Right cardiac atrium (tissue), 5 donors: ENCODE results near the gene SMCHD1. TPM values are rescaled to one million over a fixed set of nuclear protein-coding genes. Genes with fewer than 3 reads are reported as not detected.

Experiments
- ATAC-seq, 2 donors: fragments of 200-7000 bp; cut with Tn5 transposase; one replicate each; pipeline versions ENCODE4 v1.8.0 to v1.9.1; 2020; ENCODE audit warnings: moderate library complexity in 2 of 2, mild to moderate bottlenecking in 1 of 2
- DNase-seq, 3 donors: peaks; one replicate each; pipeline ENCODE4 v3.0.0-alpha.2; 2020
- H3K27ac ChIP-seq: one replicate; pipeline ENCODE4 v1.5.1; 2013; ENCODE audit warnings: mild to moderate bottlenecking, low read length, control low read depth, moderate library complexity
- H3K27me3 ChIP-seq: one replicate; pipeline ENCODE4 v1.6.1; 2013; ENCODE audit not compliant: control insufficient read depth, insufficient read depth
- H3K4me1 ChIP-seq: one replicate; pipeline ENCODE4 v1.6.1; 2013; ENCODE audit warnings: low read length; ENCODE audit not compliant: control insufficient read depth, insufficient read depth
- H3K4me3 ChIP-seq: one replicate; pipeline ENCODE4 v1.5.1; 2013; ENCODE audit warnings: low read length, control low read depth
- H3K9me3 ChIP-seq: one replicate; pipeline ENCODE4 v1.6.1; 2013; ENCODE audit warnings: low read length; ENCODE audit not compliant: control insufficient read depth
- WGBS: extraction: QIAGEN DNeasy Blood & Tissue Kit; methylation state at CpG from one replicate; pipeline ENCODE4 v1.1.7; 2013; 5-methylcytosine and 5-hydroxymethylcytosine counted together
- intact Hi-C, 4 donors: fragments of 100-400 bp; cut with DNase I; formaldehyde crosslinking; loops; one replicate each; pipeline versions ENCODE4 v1.11.0 to v1.14.0; 2022 to 2023
- polyA plus RNA-seq: library from polyadenylated mRNA; stranded (reverse); fragments of 200-250 nt; gene quantifications from one replicate; pipeline ENCODE4 v1.2.3, GENCODE V29; 2013
- total RNA-seq, 4 donors: library from RNA; stranded (reverse); fragmentation: NEBNext Ultra II Directional; extraction: Animal tissue kit (Norgen Biotek cat#: 25700); gene quantifications; one replicate each; pipeline ENCODE4 v1.2.1, GENCODE V29; 2021
- donor health status: healthy with polysubstance abuse.
- donor health status: DM: no; HTN: yes; CAD: no.
- donor health status: DM: no; HTN: no; CAD: no.
- donor health status: DM: no; HTN: yes; CAD: no; lungs with severe emphysema.
- donor health status: DM: yes; HTN: yes; CAD: no.

SMCHD1 gene
- total and polyA plus RNA-seq, 5 donors: 7.1 to 31.4 (median 30.7) TPM

DNA sequence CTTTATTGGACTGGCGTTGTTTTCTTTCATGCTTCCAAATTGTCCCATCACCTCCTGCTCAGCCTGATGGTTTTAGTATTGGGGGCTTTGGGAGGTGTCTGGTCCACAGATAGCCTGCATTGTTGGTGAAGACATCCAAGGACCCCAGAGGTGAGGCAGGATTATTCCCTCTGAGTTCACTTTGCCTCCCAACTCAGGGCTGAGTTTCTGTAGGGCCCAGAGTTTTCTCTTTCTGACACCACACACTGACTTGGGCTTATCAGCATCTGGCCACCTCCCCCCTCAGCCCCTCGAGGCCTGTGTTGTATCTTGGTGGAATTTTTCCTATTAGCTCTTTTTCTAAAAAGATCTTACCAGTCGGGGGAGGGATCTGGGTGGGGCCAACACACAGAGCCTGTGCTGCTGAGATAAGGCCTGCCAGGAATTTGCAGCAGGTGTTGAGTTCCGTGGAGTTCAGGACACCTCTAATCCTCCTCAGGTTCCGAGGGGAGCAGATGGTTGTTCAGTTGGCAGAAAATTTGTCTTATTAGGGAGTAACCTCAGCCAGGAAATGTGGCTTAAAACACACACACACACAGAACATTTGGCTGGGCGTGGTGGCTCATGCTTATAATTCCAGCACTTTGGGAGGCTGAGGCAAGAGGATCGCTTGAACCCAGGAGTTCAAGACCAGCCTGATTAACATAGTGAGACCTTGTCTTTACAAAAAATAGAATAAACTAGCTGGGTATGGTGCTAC is 198.6 kb downstream of the SMCHD1 start:
- no peak overlapping the region for H3K27ac ChIP-seq
- no peaks in the 10 kb centered on the region for H3K4me1 ChIP-seq
- peak in 1 of 3 donors; percentile 60 for DNase-seq
- H3K4me3 ChIP-seq: no peak overlapping the region
- WGBS: 50% methylated on average over 7 of the region's 7 CpGs
- ATAC-seq: no peak
- no peaks in the 10 kb centered on the region for H3K27me3 ChIP-seq
- intact Hi-C loops: no loop called here
- no peaks in the 10 kb centered on the region for H3K9me3 ChIP-seq

Other genes with a start within 250 kb of the SMCHD1 start
- 10 to 100 TPM in 2 of 4 donors, 1 to 10 TPM in 2; 6.3 to 10.8 (median 9.3) TPM for gene METTL4, start 84.2 kb upstream of the SMCHD1 start, total RNA-seq
- 5.8 TPM for gene METTL4, start 84.2 kb upstream of the SMCHD1 start, polyA plus RNA-seq
- gene NDC80, start 84.2 kb upstream of the SMCHD1 start, total RNA-seq: 1 to 10 TPM in 1 of 4 donors, under 1 TPM in 3; 0.17 to 1.1 (median 0.36) TPM
- 0.18 TPM for gene NDC80, start 84.2 kb upstream of the SMCHD1 start, polyA plus RNA-seq
- 1 to 10 TPM; 6.4 to 8.4 (median 7.3) TPM for gene EMILIN2, start 191.3 kb downstream of the SMCHD1 start, total RNA-seq
- 3.8 TPM for gene EMILIN2, start 191.3 kb downstream of the SMCHD1 start, polyA plus RNA-seq